Measurements from ENCODE around the gene PLEKHG7.

The PLEKHG7 gene

DNA sequence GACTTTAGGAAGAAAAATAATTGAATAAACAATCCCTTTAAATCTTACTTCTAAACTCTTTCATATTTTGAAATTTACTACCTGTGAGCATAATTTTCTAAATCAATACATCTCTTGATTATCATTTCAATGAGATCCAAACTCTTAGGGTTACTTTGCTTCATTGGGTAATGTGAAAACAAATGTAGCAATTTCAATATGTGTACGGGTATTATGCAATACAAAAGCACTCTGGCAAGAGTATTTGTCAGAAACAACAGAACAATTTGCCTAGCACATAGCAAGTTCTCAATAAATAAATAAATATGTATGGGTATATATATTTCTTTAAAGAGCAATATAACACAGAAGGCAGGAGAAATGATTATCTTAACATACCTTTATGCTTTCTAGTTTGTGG lies 77.1 kb downstream of the PLEKHG7 start:
- H2AFZ ChIP-seq (ENCODE audit: low read depth, low read length, severe bottlenecking), result no peak overlapping the region
- H3K9me3 ChIP-seq (ENCODE audit: insufficient read depth, low read length), result no peaks in the 10 kb centered on the region
- H4K20me1 ChIP-seq (ENCODE audit: low read depth, low read length), result no peaks in the 10 kb centered on the region
- no peak overlapping the region for H3K9ac ChIP-seq (ENCODE audit: low read length)
- H3K79me2 ChIP-seq (ENCODE audit: insufficient read depth, low read length), result no peaks in the 10 kb centered on the region
- no peak overlapping the region for H3K4me2 ChIP-seq (ENCODE audit: low read depth, low read length, poor library complexity, severe bottlenecking)
- no peak overlapping the region for H3K4me3 ChIP-seq (ENCODE audit: insufficient read depth, low read length, poor library complexity, severe bottlenecking)
- H3K36me3 ChIP-seq (ENCODE audit: low read length), result peaks cover 23% of the 10 kb centered on the region; the same call in 1 of the 2 replicates
- no peaks in the 10 kb centered on the region for H3F3A ChIP-seq (ENCODE audit: insufficient read depth)
- no peaks in the 10 kb centered on the region for H3K9me2 ChIP-seq (replicated peaks; ENCODE audit: insufficient read depth, low read length)
- no peak overlapping the region for H3K27ac ChIP-seq (ENCODE audit: low read depth, low read length)
- no peaks in the 10 kb centered on the region for H3K27me3 ChIP-seq (ENCODE audit: low read length)
- TF ChIP-seq CTCF (IDR thresholded peaks at IDR 0.05; ENCODE audit: insufficient read depth, low read length, poor library complexity, severe bottlenecking) (no peak), EZH2phosphoT487 (conservative IDR thresholded peaks at IDR 0.05; ENCODE audit: low read length) (no peak)

DNA sequence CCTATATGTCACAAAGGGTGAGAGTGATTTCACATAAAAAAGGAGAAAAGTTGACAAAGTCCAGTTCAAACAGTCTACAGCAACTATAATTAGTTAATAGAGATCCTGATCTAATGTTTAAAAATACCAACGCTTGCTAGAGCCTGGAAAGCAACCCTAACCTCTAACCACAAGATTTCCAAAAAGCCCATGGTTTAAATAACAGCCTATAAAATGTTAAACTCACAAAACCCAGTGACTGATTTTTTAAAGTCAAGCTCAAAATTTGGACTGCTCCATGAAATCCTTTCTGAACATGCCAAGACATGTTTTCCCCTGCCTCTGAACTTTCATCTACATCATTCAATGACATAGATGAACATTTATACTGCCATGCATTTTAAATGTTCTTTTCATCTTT lies 81.6 kb downstream of the PLEKHG7 start:
- Histone ChIP-seq H3K9me3 (ENCODE audit: insufficient read depth, low read length) (no peaks in the 10 kb centered on the region), H3K4me2 (ENCODE audit: low read depth, low read length, poor library complexity, severe bottlenecking) (no peak overlapping the region), H3K36me3 (ENCODE audit: low read length) (0 out of 2 replicates have a peak, but pooled peaks cover 7% of the 10 kb centered on the region), H3K4me3 (ENCODE audit: insufficient read depth, low read length, poor library complexity, severe bottlenecking) (no peak overlapping the region), H3K27me3 (ENCODE audit: low read length) (no peaks in the 10 kb centered on the region), H3K9ac (ENCODE audit: low read length) (no peak overlapping the region), H3F3A (ENCODE audit: insufficient read depth) (no peaks in the 10 kb centered on the region), H3K79me2 (ENCODE audit: insufficient read depth, low read length) (no peaks in the 10 kb centered on the region), H4K20me1 (ENCODE audit: low read depth, low read length) (no peaks in the 10 kb centered on the region), H3K27ac (ENCODE audit: low read depth, low read length) (no peak overlapping the region), H2AFZ (ENCODE audit: low read depth, low read length, severe bottlenecking) (no peak overlapping the region), H3K9me2 (replicated peaks; ENCODE audit: insufficient read depth, low read length) (no peaks in the 10 kb centered on the region)
- no peak for TF ChIP-seq EZH2phosphoT487 (conservative IDR thresholded peaks at IDR 0.05; ENCODE audit: low read length)
- TF ChIP-seq CTCF (IDR thresholded peaks at IDR 0.05; ENCODE audit: insufficient read depth, low read length, poor library complexity, severe bottlenecking), result no peak

GRCh38 chr12:92784797-92785562 lies 82.2 kb downstream of the PLEKHG7 start:
- TF ChIP-seq CTCF (IDR thresholded peaks at IDR 0.05; ENCODE audit: insufficient read depth, low read length, poor library complexity, severe bottlenecking) (peak; percentile 53), EZH2phosphoT487 (conservative IDR thresholded peaks at IDR 0.05; ENCODE audit: low read length) (no peak)
- no peak overlapping the region for H3K9ac ChIP-seq (ENCODE audit: low read length)
- H4K20me1 ChIP-seq (ENCODE audit: low read depth, low read length), result no peaks in the 10 kb centered on the region
- 0 out of 2 replicates have a peak, but pooled peaks cover 7% of the 10 kb centered on the region for H3K36me3 ChIP-seq (ENCODE audit: low read length)
- H3K9me2 ChIP-seq (replicated peaks; ENCODE audit: insufficient read depth, low read length), result no peaks in the 10 kb centered on the region
- H3K27me3 ChIP-seq (ENCODE audit: low read length), result no peaks in the 10 kb centered on the region
- no peak overlapping the region for H3K4me2 ChIP-seq (ENCODE audit: low read depth, low read length, poor library complexity, severe bottlenecking)
- no peak overlapping the region for H3K27ac ChIP-seq (ENCODE audit: low read depth, low read length)
- H3K4me3 ChIP-seq (ENCODE audit: insufficient read depth, low read length, poor library complexity, severe bottlenecking), result no peak overlapping the region
- H3K9me3 ChIP-seq (ENCODE audit: insufficient read depth, low read length), result no peaks in the 10 kb centered on the region
- H3F3A ChIP-seq (ENCODE audit: insufficient read depth), result no peaks in the 10 kb centered on the region
- no peak overlapping the region for H2AFZ ChIP-seq (ENCODE audit: low read depth, low read length, severe bottlenecking)
- no peaks in the 10 kb centered on the region for H3K79me2 ChIP-seq (ENCODE audit: insufficient read depth, low read length)

All from SU-DHL-6 (cell line).